Measurements from ENCODE around the gene MGLL. TPM values are rescaled to one million over a fixed set of nuclear protein-coding genes. Genes with fewer than 3 reads are reported as not detected.
A peak's percentile ranks its signal among the peaks of the same experiment; 100 is the strongest.

Gene MGLL
- total and polyA plus RNA-seq, 2 experiments from 2014 or later: 58.7 to 184 TPM

GRCh38 chr3:127647845-127648204 is 174.5 kb downstream of the MGLL start:
- H3K4me1 ChIP-seq (ENCODE audit: insufficient read depth): no peaks in the 10 kb centered on the region
- in situ Hi-C loops (cut with MboI): no loop called here
- no peaks in the 10 kb centered on the region for H3K79me2 ChIP-seq (ENCODE audit: insufficient read depth)
- H3K4me3 ChIP-seq: no peak overlapping the region
- H3K9me2 ChIP-seq (ENCODE audit: insufficient read depth): no peaks in the 10 kb centered on the region
- no peak overlapping the region for H3K4me2 ChIP-seq (ENCODE audit: unreplicated experiment)
- H3F3A ChIP-seq (ENCODE audit: insufficient read depth): no peaks in the 10 kb centered on the region
- H3K36me3 ChIP-seq (ENCODE audit: low read depth): no peaks in the 10 kb centered on the region
- no peaks in the 10 kb centered on the region for H4K20me1 ChIP-seq (ENCODE audit: insufficient read depth)
- TF ChIP-seq EZH2phosphoT487 (IDR thresholded peaks at IDR 0.05; ENCODE audit: insufficient read depth, low read depth): no peak
- TF ChIP-seq EZH2 (IDR thresholded peaks at IDR 0.05; ENCODE audit: insufficient read depth, poor library complexity, severe bottlenecking): no peak
- no peak overlapping the region for H3K27ac ChIP-seq
- H3K27me3 ChIP-seq (replicated peaks; ENCODE audit: insufficient read depth): no peaks in the 10 kb centered on the region
- no peaks in the 10 kb centered on the region for H3K9me3 ChIP-seq (ENCODE audit: low read depth)
- no peak for DNase-seq
- H2AFZ ChIP-seq: no peak overlapping the region
- no peak overlapping the region for H3K9ac ChIP-seq

- DNase-seq: no peak
- in situ Hi-C loops (cut with MboI): no loop called here
Measured at GRCh38 chr3:127647166-127647844, 175.0 kb downstream of the MGLL start.

GRCh38 chr3:127646501-127647046 is 175.7 kb downstream of the MGLL start:
- no peak overlapping the region for H2AFZ ChIP-seq
- H3K9me2 ChIP-seq (ENCODE audit: insufficient read depth): no peaks in the 10 kb centered on the region
- no peaks in the 10 kb centered on the region for H4K20me1 ChIP-seq (ENCODE audit: insufficient read depth)
- in situ Hi-C loops (cut with MboI): no loop called here
- no peak for TF ChIP-seq EZH2 (IDR thresholded peaks at IDR 0.05; ENCODE audit: insufficient read depth, poor library complexity, severe bottlenecking)
- TF ChIP-seq EZH2phosphoT487 (IDR thresholded peaks at IDR 0.05; ENCODE audit: insufficient read depth, low read depth): no peak
- no peak overlapping the region for H3K4me2 ChIP-seq (ENCODE audit: unreplicated experiment)
- WGBS, 2 experiments (ENCODE audit: low coverage in 1 of 2, low lambda C conversion rate in 2 of 2, missing lambda C conversion rate in 2 of 2): 70 to 78% methylated on average over 10 of the region's 10 CpGs
- no peak overlapping the region for H3K9ac ChIP-seq
- H3K4me3 ChIP-seq: no peak overlapping the region
- H3K4me1 ChIP-seq (ENCODE audit: insufficient read depth): no peaks in the 10 kb centered on the region
- H3K27me3 ChIP-seq (replicated peaks; ENCODE audit: insufficient read depth): no peaks in the 10 kb centered on the region
- no peaks in the 10 kb centered on the region for H3K79me2 ChIP-seq (ENCODE audit: insufficient read depth)
- no peaks in the 10 kb centered on the region for H3F3A ChIP-seq (ENCODE audit: insufficient read depth)
- no peaks in the 10 kb centered on the region for H3K36me3 ChIP-seq (ENCODE audit: low read depth)
- H3K27ac ChIP-seq: no peak overlapping the region
- no peaks in the 10 kb centered on the region for H3K9me3 ChIP-seq (ENCODE audit: low read depth)
- peak; percentile 21 for DNase-seq

More at GRCh38 chr3:127647166-127647844, 175.0 kb downstream of the MGLL start:
- Histone ChIP-seq H3K9me2 (ENCODE audit: insufficient read depth) (no peaks in the 10 kb centered on the region), H3K9ac (no peak overlapping the region), H3K36me3 (ENCODE audit: low read depth) (no peaks in the 10 kb centered on the region), H3K4me3 (no peak overlapping the region), H3K27ac (no peak overlapping the region), H3K9me3 (ENCODE audit: low read depth) (no peaks in the 10 kb centered on the region), H3K79me2 (ENCODE audit: insufficient read depth) (no peaks in the 10 kb centered on the region), H3K27me3 (replicated peaks; ENCODE audit: insufficient read depth) (no peaks in the 10 kb centered on the region), H3K4me1 (ENCODE audit: insufficient read depth) (no peaks in the 10 kb centered on the region), H3F3A (ENCODE audit: insufficient read depth) (no peaks in the 10 kb centered on the region), H3K4me2 (ENCODE audit: unreplicated experiment) (no peak overlapping the region), H4K20me1 (ENCODE audit: insufficient read depth) (no peaks in the 10 kb centered on the region), H2AFZ (no peak overlapping the region)
- TF ChIP-seq EZH2 (IDR thresholded peaks at IDR 0.05; ENCODE audit: insufficient read depth, poor library complexity, severe bottlenecking) (no peak), EZH2phosphoT487 (IDR thresholded peaks at IDR 0.05; ENCODE audit: insufficient read depth, low read depth) (no peak)
- WGBS, 2 experiments (ENCODE audit: low coverage in 1 of 2, low lambda C conversion rate in 2 of 2, missing lambda C conversion rate in 2 of 2): 62 to 63% methylated on average over 13 of the region's 13 CpGs

DNA sequence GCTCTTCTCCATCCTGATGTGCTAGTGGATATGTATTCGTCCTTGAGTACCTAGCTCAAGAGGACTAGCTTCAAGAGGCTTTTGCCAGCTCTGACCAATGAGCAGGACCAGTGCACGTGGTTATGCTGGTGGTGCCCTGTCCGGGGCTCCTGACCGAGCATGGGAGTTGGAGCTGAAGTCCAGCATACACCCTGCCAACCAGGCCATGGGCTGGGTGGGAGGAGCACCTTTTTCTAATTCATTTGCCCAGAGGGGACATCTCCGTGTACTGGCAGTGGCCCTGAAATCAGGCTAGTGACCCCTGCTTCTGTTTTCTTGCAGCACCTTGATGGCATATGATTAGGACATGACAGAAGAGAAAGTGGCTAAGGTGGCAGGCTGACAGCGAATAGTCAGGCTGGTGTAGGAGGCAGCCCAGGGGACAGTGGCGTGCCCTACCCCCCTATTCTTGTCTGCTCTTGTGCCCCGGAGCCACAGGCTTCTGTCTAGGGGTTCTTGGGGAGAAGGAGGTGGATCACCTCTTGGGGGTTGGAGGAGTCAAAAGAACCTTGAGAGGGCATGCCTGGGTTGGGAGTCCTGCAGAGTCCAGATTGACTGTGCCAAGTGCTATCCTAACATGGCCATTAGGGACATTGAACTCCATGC is 176.8 kb downstream of the MGLL start:
- H3K36me3 ChIP-seq (ENCODE audit: low read depth): no peaks in the 10 kb centered on the region
- no peaks in the 10 kb centered on the region for H3K9me3 ChIP-seq (ENCODE audit: low read depth)
- H3K9me2 ChIP-seq (ENCODE audit: insufficient read depth): no peaks in the 10 kb centered on the region
- DNase-seq: no peak
- no peaks in the 10 kb centered on the region for H4K20me1 ChIP-seq (ENCODE audit: insufficient read depth)
- WGBS, 2 experiments (ENCODE audit: low coverage in 1 of 2, low lambda C conversion rate in 2 of 2, missing lambda C conversion rate in 2 of 2): 72 to 77% methylated on average over 8 of the region's 8 CpGs
- in situ Hi-C loops (cut with MboI): no loop called here
- H3K27ac ChIP-seq: no peak overlapping the region
- TF ChIP-seq EZH2phosphoT487 (IDR thresholded peaks at IDR 0.05; ENCODE audit: insufficient read depth, low read depth): no peak
- TF ChIP-seq EZH2 (IDR thresholded peaks at IDR 0.05; ENCODE audit: insufficient read depth, poor library complexity, severe bottlenecking): no peak
- no peak overlapping the region for H2AFZ ChIP-seq
- no peaks in the 10 kb centered on the region for H3K79me2 ChIP-seq (ENCODE audit: insufficient read depth)
- no peak overlapping the region for H3K4me2 ChIP-seq (ENCODE audit: unreplicated experiment)
- H3K4me1 ChIP-seq (ENCODE audit: insufficient read depth): no peaks in the 10 kb centered on the region
- H3K4me3 ChIP-seq: no peak overlapping the region
- no peaks in the 10 kb centered on the region for H3F3A ChIP-seq (ENCODE audit: insufficient read depth)
- H3K27me3 ChIP-seq (replicated peaks; ENCODE audit: insufficient read depth): no peaks in the 10 kb centered on the region
- H3K9ac ChIP-seq: no peak overlapping the region
